Kidney (tissue), 14 donors: ENCODE results near the gene MDH2. TPM values are rescaled to one million over a fixed set of nuclear protein-coding genes. Genes with fewer than 3 reads are reported as not detected.

Source experiments
- DNase-seq, 5 donors: peaks; one replicate each; pipeline ENCODE4 v3.0.0-alpha.2; 2013 to 2020
- FAIRE-seq: peaks from 2 replicates; lab custom pipeline; 2012; peaks lifted over from hg19 to GRCh38; lab: Jason Lieb, UNC
- H3K27ac ChIP-seq, 2 donors: one replicate each; pipeline ENCODE4 v1.7.0; 2013; ENCODE audit warnings: low read depth in 2 of 2, low read length in 2 of 2, inconsistent platforms in 1 of 2
- H3K27me3 ChIP-seq: one replicate; pipeline ENCODE4 v1.7.1; 2013; ENCODE audit warnings: low read length, inconsistent platforms; ENCODE audit not compliant: control insufficient read depth, insufficient read depth
- H3K36me3 ChIP-seq, 3 donors: one replicate each; pipeline versions ENCODE4 v1.7.0 to v1.7.1; 2013; ENCODE audit warnings: low read length in 3 of 3, control low read depth in 1 of 3, inconsistent platforms in 1 of 3; ENCODE audit not compliant: insufficient read depth in 3 of 3, control insufficient read depth in 2 of 3
- H3K4me1 ChIP-seq, 3 donors: one replicate each; pipeline versions ENCODE4 v1.7.0 to v1.7.1; 2013; ENCODE audit warnings: low read length in 3 of 3, inconsistent platforms in 1 of 3, low read depth in 1 of 3; ENCODE audit not compliant: control insufficient read depth in 2 of 3, insufficient read depth in 2 of 3
- H3K4me3 ChIP-seq, 3 donors: one replicate each; pipeline versions ENCODE4 v1.7.0 to v1.8.1; 2013; ENCODE audit warnings: low read length in 3 of 3, control low read depth in 1 of 3, inconsistent platforms in 1 of 3
- H3K9ac ChIP-seq, 3 donors: one replicate each; pipeline versions ENCODE4 v1.7.0 to v1.7.1; 2013; ENCODE audit warnings: low read length in 3 of 3, control low read depth in 1 of 3, inconsistent platforms in 1 of 3
- H3K9me3 ChIP-seq, 3 donors: one replicate each; pipeline versions ENCODE4 v1.7.0 to v1.7.1; 2013; ENCODE audit warnings: low read length in 3 of 3, control low read depth in 1 of 3, inconsistent platforms in 1 of 3; ENCODE audit not compliant: control insufficient read depth in 2 of 3, insufficient read depth in 1 of 3
- CTCF ChIP-seq: IDR thresholded peaks from 3 replicates; pipeline ENCODE4 v1.5.1; 2012; ENCODE audit warnings: mild to moderate bottlenecking, moderate library complexity, borderline replicate concordance; ENCODE audit not compliant: insufficient read depth; ENCODE audit errors: extremely low read depth
- intact Hi-C: fragments of 100-400 bp; cut with DNase I; formaldehyde crosslinking; loops from one replicate; pipeline ENCODE4 v1.11.1; 2022
- polyA plus RNA-seq: library from polyadenylated mRNA; stranded (reverse); fragments of 350-450 nt; fragmentation: Illumina TruSeq; extraction: RNeasy Lipid Tissue Mini Kit (QIAGEN cat#74804); gene quantifications from one replicate; pipeline ENCODE4 v1.2.3, GENCODE V29; 2014; ENCODE audit warnings: low read depth, low replicate concordance; ENCODE audit not compliant: insufficient read depth
- total RNA-seq: library from RNA; stranded (reverse); fragmentation: NEBNext Ultra II Directional; extraction: Animal tissue kit (Norgen Biotek cat#: 25700); gene quantifications from one replicate; pipeline ENCODE4 v1.2.1, GENCODE V29; 2021
- donor health status: control.
- donor health status: control.
- donor health status: control.
- donor health status: control.
- donor health status: control.
- donor health status: DM: yes; HTN: yes; CAD: no.
- donor health status: Normal renal cell carcinoma (clear cell type).

Gene MDH2
- total and polyA plus RNA-seq, 2 donors from 2014 or later: 130 to 233 TPM

DNA sequence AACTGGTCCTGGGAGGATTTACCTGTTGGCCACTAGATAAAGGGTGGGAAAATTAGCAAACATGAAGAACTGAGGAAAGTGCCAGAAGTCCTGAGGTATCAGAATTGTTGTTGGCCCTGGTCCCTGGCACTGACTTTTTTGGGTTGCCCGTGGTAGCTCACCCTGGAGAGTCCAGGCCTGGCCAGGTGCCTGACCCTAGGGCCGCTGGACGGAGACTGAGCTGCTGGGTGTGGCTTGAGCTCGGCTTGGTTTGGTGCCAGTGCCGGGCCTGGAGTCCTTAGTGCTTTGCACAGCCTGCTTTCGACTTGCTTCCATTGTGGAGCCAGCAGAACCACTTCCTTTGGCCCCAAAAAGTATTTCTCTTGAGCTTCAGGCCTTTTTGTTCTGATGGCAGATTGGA lies 12.9 kb downstream of the MDH2 start:
- intact Hi-C loops: no loop called here
- DNase-seq (no peak), FAIRE-seq (no peak)
- peaks cover 3 to 77% (median 47%) of the 10 kb centered on the region in 3 donors for H3K36me3 ChIP-seq
- H3K27me3 ChIP-seq: no peaks in the 10 kb centered on the region
- no peaks in the 10 kb centered on the region for H3K4me1 ChIP-seq
- H3K27ac ChIP-seq: no peak overlapping the region
- H3K9me3 ChIP-seq: no peaks in the 10 kb centered on the region
- H3K4me3 ChIP-seq: no peak overlapping the region
- no peak for TF ChIP-seq CTCF
- H3K9ac ChIP-seq: no peak overlapping the region

GRCh38 chr7:76062254-76062653 lies 14.3 kb downstream of the MDH2 start:
- Histone ChIP-seq H3K4me3 (no peak overlapping the region), H3K9me3 (no peaks in the 10 kb centered on the region), H3K9ac (no peak overlapping the region), H3K4me1 (peaks cover 0 to 4% (median 0%) of the 10 kb centered on the region in 3 donors), H3K27ac (no peak overlapping the region), H3K36me3 (peaks cover 4 to 88% (median 48%) of the 10 kb centered on the region in 3 donors), H3K27me3 (no peaks in the 10 kb centered on the region)
- TF ChIP-seq CTCF: no peak
- intact Hi-C loops: no loop called here
- FAIRE-seq (no peak), DNase-seq (peak in 1 of 5 donors; percentile 43)

DNA sequence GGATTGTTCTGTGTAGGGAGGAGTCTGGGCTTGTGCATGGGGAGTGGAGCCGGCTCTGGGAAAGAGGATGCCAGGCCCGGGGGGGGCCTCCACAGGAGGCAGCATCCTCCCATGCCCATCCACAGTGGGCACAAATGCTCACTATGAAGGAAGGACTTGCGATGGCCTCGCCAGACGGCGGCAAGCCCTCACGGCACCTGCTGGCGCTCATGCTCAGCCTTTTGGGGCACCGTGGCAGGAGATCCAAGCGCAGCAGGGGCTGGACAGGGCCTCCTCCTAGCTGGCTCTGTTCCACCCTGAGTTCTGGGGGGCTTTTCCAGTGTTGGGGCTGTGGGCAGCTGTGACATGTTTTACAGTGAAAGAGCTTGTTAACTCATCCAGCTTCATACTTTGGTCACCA lies 15.2 kb downstream of the MDH2 start:
- no peak for TF ChIP-seq CTCF
- peaks cover 4 to 82% (median 43%) of the 10 kb centered on the region in 3 donors for H3K36me3 ChIP-seq
- no peak overlapping the region for H3K27ac ChIP-seq
- H3K9ac ChIP-seq: no peak overlapping the region
- no peaks in the 10 kb centered on the region for H3K9me3 ChIP-seq
- peaks cover 0 to 4% (median 0%) of the 10 kb centered on the region in 3 donors for H3K4me1 ChIP-seq
- no peak overlapping the region for H3K4me3 ChIP-seq
- H3K27me3 ChIP-seq: no peaks in the 10 kb centered on the region
- intact Hi-C loops: no loop called here
- no peak for FAIRE-seq
- peak in 1 of 5 donors; percentile 49 for DNase-seq

GRCh38 chr7:76063525-76063924 lies 15.6 kb downstream of the MDH2 start:
- DNase-seq (peak in 1 of 5 donors; percentile 78), FAIRE-seq (no peak)
- peaks cover 2 to 77% (median 40%) of the 10 kb centered on the region in 3 donors for H3K36me3 ChIP-seq
- H3K27me3 ChIP-seq: no peaks in the 10 kb centered on the region
- H3K27ac ChIP-seq: no peak overlapping the region
- TF ChIP-seq CTCF: no peak
- H3K4me1 ChIP-seq: peaks cover 0 to 4% (median 0%) of the 10 kb centered on the region in 3 donors
- H3K4me3 ChIP-seq: no peak overlapping the region
- no peaks in the 10 kb centered on the region for H3K9me3 ChIP-seq
- intact Hi-C loops: no loop called here
- no peak overlapping the region for H3K9ac ChIP-seq
